MM.1S (cell line): ENCODE data around the gene TMEM232.

ENCODE experiments used
- EZH2 ChIP-seq: fragments of 300-600 bp; sonication (generic); optimal IDR thresholded peaks from 2 replicates; pipeline ENCODE3; 2017; ENCODE audit warnings: low read depth, mild to moderate bottlenecking, antibody characterized with exemption, low read length, mixed read lengths
- TF ChIP-seq, protein P1 (sequence below): fragments of 300-600 bp; sonication (generic); IDR thresholded peaks from 2 replicates; pipeline ENCODE4 v1.5.1; 2016; ENCODE audit warnings: antibody characterized with exemption, low read length, mixed read lengths

DNA sequence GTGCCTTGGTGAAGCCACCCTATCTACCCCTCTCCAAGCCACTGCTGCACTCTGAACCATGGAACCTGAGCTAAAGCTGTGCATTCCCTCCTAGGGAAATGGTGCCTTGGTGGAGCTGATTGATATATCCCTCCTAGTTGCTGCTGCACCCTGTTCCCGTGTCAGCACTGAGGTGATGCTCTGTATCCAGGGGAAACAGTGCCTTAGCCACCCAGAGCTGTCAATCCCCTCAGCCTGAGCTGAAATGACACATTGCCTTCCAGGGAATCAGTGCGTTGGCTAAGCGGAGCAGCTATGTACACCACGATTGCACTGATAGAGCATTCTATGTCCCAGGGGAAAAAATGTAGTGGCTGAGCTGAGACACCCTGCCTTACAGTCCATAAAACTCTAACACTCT, 257.0 kb downstream of the TMEM232 start:
- TF ChIP-seq, protein P1, sequence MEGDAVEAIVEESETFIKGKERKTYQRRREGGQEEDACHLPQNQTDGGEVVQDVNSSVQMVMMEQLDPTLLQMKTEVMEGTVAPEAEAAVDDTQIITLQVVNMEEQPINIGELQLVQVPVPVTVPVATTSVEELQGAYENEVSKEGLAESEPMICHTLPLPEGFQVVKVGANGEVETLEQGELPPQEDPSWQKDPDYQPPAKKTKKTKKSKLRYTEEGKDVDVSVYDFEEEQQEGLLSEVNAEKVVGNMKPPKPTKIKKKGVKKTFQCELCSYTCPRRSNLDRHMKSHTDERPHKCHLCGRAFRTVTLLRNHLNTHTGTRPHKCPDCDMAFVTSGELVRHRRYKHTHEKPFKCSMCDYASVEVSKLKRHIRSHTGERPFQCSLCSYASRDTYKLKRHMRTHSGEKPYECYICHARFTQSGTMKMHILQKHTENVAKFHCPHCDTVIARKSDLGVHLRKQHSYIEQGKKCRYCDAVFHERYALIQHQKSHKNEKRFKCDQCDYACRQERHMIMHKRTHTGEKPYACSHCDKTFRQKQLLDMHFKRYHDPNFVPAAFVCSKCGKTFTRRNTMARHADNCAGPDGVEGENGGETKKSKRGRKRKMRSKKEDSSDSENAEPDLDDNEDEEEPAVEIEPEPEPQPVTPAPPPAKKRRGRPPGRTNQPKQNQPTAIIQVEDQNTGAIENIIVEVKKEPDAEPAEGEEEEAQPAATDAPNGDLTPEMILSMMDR = no peak
- no peak for TF ChIP-seq EZH2
